ENCODE results near the gene CFAP20DC.

CFAP20DC gene

GRCh38 chr3:59082106-59082505 lies 32.3 kb upstream of the CFAP20DC start:
- peak; percentile 8 for DNase-seq (ENCODE audit: low read depth)
- TF ChIP-seq CTCF (IDR thresholded peaks at IDR 0.05; ENCODE audit: low read depth, low read length): no peak
- TF ChIP-seq, protein P1, sequence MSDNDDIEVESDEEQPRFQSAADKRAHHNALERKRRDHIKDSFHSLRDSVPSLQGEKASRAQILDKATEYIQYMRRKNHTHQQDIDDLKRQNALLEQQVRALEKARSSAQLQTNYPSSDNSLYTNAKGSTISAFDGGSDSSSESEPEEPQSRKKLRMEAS (IDR thresholded peaks at IDR 0.05; ENCODE audit: low read depth, low read length): no peak
- TF ChIP-seq MYC (IDR thresholded peaks at IDR 0.05; ENCODE audit: low read depth, low read length): no peak
- TF ChIP-seq POLR2A (IDR thresholded peaks at IDR 0.05; ENCODE audit: extremely low read depth, insufficient read length): no peak
- H3K4me3 ChIP-seq (ENCODE audit: low read depth, low read length): no peak overlapping the region

DNA sequence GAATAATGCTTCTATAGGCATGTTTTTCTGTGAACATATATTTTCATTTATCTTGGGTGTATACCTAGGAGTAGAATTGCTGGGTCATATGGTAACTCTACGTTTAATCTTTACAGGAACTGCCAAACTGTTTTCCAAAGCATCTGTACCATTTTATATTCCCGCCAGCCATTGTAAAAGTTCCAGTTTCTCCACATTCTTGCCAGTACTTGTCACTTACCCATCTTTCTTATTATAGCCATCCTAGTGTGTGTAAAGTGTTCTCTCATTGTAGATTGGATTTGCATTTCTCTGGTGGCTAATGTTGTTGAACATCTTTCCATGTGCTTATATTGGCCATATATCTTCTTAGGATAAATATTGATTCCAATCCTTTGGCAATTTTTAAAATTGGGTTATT lies 31.2 kb upstream of the CFAP20DC start:
- no peak overlapping the region for H3K4me3 ChIP-seq (ENCODE audit: low read depth, low read length)
- DNase-seq (ENCODE audit: low read depth): no peak
- TF ChIP-seq POLR2A (IDR thresholded peaks at IDR 0.05; ENCODE audit: extremely low read depth, insufficient read length): no peak
- no peak for TF ChIP-seq CTCF (IDR thresholded peaks at IDR 0.05; ENCODE audit: low read depth, low read length)
- no peak for TF ChIP-seq MYC (IDR thresholded peaks at IDR 0.05; ENCODE audit: low read depth, low read length)
- TF ChIP-seq, protein P1 (IDR thresholded peaks at IDR 0.05; ENCODE audit: low read depth, low read length): no peak

DNA sequence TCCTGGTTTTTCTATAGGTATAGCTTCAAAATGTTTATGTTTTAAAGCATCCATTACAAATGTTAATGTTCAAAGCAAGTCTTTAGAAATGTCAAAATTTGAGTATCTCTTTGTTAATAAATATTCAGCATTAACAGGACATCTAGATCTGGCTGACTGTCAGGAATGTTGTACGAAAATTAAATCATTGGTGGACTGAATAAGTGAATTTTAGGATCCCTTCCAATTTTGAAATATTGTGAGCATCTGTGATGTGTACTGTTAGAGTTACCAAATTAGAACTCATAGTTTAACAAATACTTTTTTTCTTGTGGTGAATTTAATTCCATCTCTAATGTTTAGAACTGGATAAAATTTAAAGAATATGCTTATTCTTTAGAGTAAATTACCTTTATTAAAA lies 30.1 kb upstream of the CFAP20DC start:
- TF ChIP-seq, protein P1 (IDR thresholded peaks at IDR 0.05; ENCODE audit: low read depth, low read length): no peak
- TF ChIP-seq CTCF (IDR thresholded peaks at IDR 0.05; ENCODE audit: low read depth, low read length) (no peak), POLR2A (IDR thresholded peaks at IDR 0.05; ENCODE audit: extremely low read depth, insufficient read length) (no peak), MYC (IDR thresholded peaks at IDR 0.05; ENCODE audit: low read depth, low read length) (no peak)
- DNase-seq (ENCODE audit: low read depth): no peak
- no peak overlapping the region for H3K4me3 ChIP-seq (ENCODE audit: low read depth, low read length)

GRCh38 chr3:59074764-59075163 lies 24.9 kb upstream of the CFAP20DC start:
- H3K4me3 ChIP-seq (ENCODE audit: low read depth, low read length): no peak overlapping the region
- no peak for DNase-seq (ENCODE audit: low read depth)
- TF ChIP-seq CTCF (IDR thresholded peaks at IDR 0.05; ENCODE audit: low read depth, low read length) (no peak), POLR2A (IDR thresholded peaks at IDR 0.05; ENCODE audit: extremely low read depth, insufficient read length) (no peak), MYC (IDR thresholded peaks at IDR 0.05; ENCODE audit: low read depth, low read length) (no peak)
- TF ChIP-seq, protein P1 (IDR thresholded peaks at IDR 0.05; ENCODE audit: low read depth, low read length): no peak

DNA sequence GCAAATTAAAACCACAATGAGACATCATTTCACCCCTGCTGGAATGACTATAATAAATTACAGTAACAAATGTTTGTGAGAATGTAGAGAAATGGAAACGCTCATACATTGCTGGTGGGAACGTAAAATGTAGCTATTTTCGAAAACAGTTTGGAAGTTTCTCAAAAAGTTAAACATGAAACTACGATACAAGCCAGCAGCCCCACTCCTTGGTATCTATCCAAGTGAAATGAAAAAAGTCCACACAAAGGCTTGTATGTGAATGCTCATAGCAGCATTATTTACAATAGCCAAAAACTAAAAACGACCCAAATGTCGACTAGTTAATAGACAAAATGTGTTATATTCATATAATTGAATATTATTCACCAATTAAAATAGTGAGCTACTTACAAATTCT lies 22.9 kb upstream of the CFAP20DC start:
- H3K4me3 ChIP-seq (ENCODE audit: low read depth, low read length): no peak overlapping the region
- TF ChIP-seq, protein P1 (IDR thresholded peaks at IDR 0.05; ENCODE audit: low read depth, low read length): no peak
- TF ChIP-seq POLR2A (IDR thresholded peaks at IDR 0.05; ENCODE audit: extremely low read depth, insufficient read length): no peak
- no peak for TF ChIP-seq MYC (IDR thresholded peaks at IDR 0.05; ENCODE audit: low read depth, low read length)
- TF ChIP-seq CTCF (IDR thresholded peaks at IDR 0.05; ENCODE audit: low read depth, low read length): no peak
- no peak for DNase-seq (ENCODE audit: low read depth)

DNA sequence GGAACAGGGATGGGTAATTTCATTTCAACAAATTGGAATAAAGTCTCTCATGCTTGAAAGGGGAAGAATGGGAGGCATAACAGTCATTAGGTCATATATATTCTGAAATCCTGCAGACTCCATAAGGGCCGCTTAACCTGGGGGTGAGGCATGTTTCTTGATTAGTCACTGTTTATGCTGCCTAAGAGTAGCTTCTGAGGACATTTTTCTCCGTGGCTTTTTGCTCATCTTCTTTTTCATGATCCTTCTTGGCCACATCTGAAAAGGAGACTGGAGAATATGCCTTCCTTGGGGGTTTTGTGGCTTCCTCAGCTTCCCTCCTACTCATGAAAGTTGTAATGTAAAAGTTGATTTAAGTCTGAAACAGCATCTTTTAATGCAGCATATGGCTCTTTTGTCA lies 20.0 kb upstream of the CFAP20DC start:
- no peak for TF ChIP-seq CTCF (IDR thresholded peaks at IDR 0.05; ENCODE audit: low read depth, low read length)
- TF ChIP-seq POLR2A (IDR thresholded peaks at IDR 0.05; ENCODE audit: extremely low read depth, insufficient read length): no peak
- TF ChIP-seq MYC (IDR thresholded peaks at IDR 0.05; ENCODE audit: low read depth, low read length): no peak
- TF ChIP-seq, protein P1 (IDR thresholded peaks at IDR 0.05; ENCODE audit: low read depth, low read length): no peak
- DNase-seq (ENCODE audit: low read depth): no peak
- no peak overlapping the region for H3K4me3 ChIP-seq (ENCODE audit: low read depth, low read length)
